ENCODE data around the gene PACRG.

Gene PACRG

DNA sequence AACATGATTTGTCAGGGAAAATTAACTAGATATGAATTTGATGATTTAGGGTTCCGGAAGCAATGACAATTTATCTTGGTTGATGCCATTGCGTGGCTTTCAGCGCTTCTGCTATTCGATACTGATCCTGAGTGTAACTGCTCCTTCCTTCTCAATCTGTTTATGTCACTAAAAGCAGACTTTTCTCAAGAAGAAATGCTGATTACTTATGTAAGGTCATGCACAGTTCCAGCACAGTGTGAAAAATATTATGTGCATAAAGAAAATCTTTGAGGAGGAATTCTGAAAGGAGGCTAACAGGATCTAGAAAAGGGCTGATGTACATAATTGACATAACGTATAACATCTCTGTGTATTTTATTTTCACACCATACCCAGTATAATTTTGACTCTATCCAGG, 336.6 kb downstream of the PACRG start:
- TF ChIP-seq CTCF (IDR thresholded peaks at IDR 0.05), result no peak

GRCh38 chr6:163066200-163066599, 338.4 kb downstream of the PACRG start:
- no peak for TF ChIP-seq CTCF (IDR thresholded peaks at IDR 0.05)

DNA sequence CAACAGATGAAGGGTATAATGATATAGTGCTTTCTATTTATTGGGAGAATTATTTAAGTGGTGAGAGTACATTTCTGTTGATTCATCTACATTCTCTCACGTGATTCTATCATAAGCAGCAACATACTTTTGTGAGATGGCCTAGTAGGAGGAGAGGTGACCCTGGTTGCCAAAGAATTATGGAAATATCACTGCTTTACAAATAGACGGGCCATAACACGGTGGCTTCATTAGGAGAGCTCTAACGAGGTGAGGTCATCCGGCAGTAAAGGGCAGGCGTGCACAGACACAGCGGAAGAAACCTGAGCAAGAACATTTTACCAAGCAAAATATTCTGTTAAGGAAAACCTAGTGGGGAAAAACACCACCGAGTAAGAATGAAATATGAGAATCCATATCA, 349.4 kb downstream of the PACRG start:
- TF ChIP-seq CTCF (IDR thresholded peaks at IDR 0.05), result no peak

DNA sequence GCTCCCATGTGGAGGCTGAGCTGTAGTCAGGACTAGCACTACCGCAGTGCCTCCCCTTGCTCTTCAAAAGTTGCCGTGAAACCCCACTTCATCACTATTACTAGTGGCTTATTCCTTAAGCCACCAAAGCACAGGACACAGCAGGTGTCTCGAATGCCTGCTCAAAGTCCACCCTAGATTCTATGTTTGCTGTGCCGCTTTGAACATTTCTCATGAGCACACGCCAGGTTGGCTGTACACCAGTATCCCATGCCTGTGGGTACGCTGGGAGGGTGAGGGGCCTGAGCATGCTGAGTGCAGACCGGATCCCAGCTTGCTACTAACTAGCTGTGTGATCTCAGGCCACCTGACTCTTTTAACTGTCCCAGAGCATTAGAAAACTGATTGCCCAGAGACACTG, 350.9 kb downstream of the PACRG start:
- TF ChIP-seq CTCF (IDR thresholded peaks at IDR 0.05), result no peak

DNA sequence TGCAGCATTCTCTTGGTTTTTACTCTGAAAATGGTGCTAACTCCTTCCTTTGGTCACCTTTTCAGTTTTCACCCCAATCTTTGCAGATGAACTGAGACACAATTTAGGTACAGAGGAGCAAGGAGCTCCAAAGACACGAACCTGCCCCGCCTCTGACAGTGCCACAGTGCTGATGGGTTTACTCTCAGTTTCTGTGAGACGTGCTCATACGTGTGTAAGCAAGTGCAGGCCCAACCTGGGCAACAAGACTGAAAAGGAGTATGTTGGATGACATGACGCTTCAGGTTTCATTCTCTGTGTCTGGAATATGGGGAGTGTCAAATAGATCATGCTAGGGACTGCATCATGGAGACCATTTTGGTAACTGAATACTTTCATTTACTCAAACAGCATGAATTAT, 352.5 kb downstream of the PACRG start:
- TF ChIP-seq CTCF (IDR thresholded peaks at IDR 0.05), result no peak

- no peak for TF ChIP-seq CTCF (IDR thresholded peaks at IDR 0.05)
These were observed 355.4 kb downstream of the PACRG start for GRCh38 chr6:163083141-163083540.

DNA sequence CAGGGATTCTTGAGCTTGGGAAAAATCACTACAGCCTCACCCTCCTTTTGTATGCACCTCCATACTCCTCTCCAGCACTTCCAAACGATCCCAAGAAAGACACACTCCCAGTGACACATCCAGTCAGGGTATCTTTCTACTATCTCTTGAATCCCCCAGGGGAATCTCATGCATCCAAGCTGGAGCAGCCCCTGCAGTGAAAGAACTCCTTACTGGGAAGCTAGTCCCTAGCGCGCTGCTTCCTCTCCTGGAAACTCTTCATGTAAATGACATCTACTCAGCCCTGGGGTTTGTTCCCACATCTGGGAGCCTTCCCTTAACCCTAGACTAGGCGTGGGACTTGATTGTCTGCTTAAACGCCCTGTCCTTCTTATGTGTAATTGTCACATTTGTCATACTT, 357.7 kb downstream of the PACRG start:
- no peak for TF ChIP-seq CTCF (IDR thresholded peaks at IDR 0.05)

DNA sequence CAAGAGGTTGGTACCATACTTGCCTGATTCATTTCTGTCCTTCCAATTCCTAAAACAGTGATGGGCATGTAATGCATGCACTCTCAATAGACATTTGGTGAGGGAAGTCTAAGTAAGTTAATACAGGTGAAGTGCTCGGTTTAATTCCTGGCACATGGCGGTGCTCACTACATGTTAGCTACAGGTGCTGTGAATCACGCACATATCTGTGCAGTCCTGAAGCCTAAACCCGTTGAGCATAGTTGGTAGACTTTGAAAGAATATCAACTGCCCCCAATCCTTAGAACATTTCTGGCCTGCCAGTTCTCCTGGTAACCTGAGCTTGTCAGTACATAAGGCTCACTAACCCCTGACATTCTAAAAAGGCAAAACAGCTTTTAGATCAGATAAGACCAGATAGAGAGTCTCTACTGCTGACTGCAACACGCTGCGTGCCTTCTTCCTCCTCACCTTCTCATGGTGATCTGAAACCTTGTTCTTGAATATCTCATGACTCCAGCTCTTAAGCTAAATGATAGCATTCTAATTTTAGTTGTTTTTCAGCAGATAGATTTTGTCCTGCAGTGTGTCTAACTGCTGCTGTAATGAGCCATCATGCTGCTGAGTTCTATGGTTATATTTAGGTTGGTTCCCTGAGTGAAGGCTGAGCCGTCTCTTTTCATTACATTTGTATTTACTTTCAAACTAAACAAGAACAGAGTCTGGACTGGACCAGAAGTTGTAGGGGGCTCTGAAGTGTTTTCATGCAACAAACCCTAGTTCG, 358.3 kb downstream of the PACRG start:
- no peak for TF ChIP-seq CTCF (IDR thresholded peaks at IDR 0.05)
